Activated CD8-positive, alpha-beta memory T cell treated with anti-CD3 and anti-CD28 coated beads for 36 hours (primary cell): ENCODE measurements around the gene NOTO. TPM values are rescaled to one million over a fixed set of nuclear protein-coding genes. Genes with fewer than 3 reads are reported as not detected.

Source experiments
- CTCF ChIA-PET: fragments of 350-600 bp; sonication (Branson Sonifier 250); formaldehyde crosslinking; loops from one replicate; lab custom pipeline; 2021; ENCODE audit warnings: antibody characterized with exemption; lab: Charles Lee
- POLR2A ChIA-PET: fragments of 350-600 bp; sonication (Branson Sonifier 250); formaldehyde crosslinking; loops from one replicate; lab custom pipeline; 2021; ENCODE audit warnings: antibody characterized with exemption; lab: Charles Lee
- total RNA-seq, 2 experiments: library from RNA; stranded (reverse); gene quantifications; one replicate each; pipeline ENCODE4 v1.2.3, GENCODE V29; 2021

Gene NOTO
- total RNA-seq, 2 experiments from 2014 or later = not detected

DNA sequence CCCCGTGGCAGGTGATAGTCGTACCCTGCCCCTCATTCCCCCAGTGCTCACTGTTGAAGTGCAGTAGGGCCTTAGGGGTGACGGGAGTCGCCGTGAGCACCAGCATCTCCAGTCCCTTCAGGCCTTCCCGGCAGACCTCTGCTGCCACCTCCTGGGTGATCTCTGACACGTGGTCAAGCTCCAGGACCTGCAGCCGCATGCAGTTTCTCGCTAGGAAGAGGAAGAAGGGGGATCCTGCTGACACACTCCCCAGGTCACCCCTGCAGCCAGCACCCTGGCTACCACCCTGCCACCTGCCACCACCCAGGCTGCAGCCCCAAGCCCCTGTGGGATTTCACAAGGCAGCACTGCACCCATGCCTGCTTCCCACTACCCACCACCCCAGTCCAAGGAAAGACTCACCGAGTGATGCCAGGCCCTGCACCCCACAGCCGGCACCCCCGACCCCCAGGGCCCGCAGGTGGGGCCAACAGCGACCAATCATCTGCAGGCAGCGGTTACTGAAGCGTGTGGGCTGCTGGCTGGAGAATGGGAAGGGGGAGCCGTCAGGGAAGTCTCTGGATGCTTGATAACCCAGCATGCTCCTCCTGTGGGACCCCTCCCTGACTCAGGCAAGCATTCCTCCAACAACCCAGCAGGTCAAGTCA is 58.1 kb downstream of the NOTO start:
- POLR2A ChIA-PET = no interaction called here
- CTCF ChIA-PET = interaction anchor here (1.0 kb wide), 1 partner anchor 84 kb away, joined by 3 read pairs; no protein-coding TSS in a partner anchor

Other genes with a start within 250 kb of the NOTO start
- 10 to 100 TPM; 17.9 to 18.1 TPM for gene SFXN5, start 130.9 kb upstream of the NOTO start, total RNA-seq
- 1 to 10 TPM; 4.8 to 6.0 TPM for gene RAB11FIP5, start 89.6 kb upstream of the NOTO start, total RNA-seq
- gene SMYD5, start 11.7 kb downstream of the NOTO start, total RNA-seq = 10 to 100 TPM; 41.5 to 44.9 TPM
- gene PRADC1, start 30.7 kb downstream of the NOTO start, total RNA-seq = 10 to 100 TPM; 21.9 to 23.4 TPM
- gene CCT7, start 31.7 kb downstream of the NOTO start, total RNA-seq = 100 to 1,000 TPM; 750 to 751 TPM
- 10 to 100 TPM; 39.4 to 39.5 TPM for gene FBXO41, start 81.9 kb downstream of the NOTO start, total RNA-seq
- under 1 TPM; 0.25 to 0.48 TPM for gene EGR4, start 91.0 kb downstream of the NOTO start, total RNA-seq
- 10 to 100 TPM; 21.1 to 22.8 TPM for gene ALMS1, start 183.3 kb downstream of the NOTO start, total RNA-seq